COLO668 (cell line): Measurements from ENCODE around the gene PITPNB.

Experiments
- DNase-seq: peaks from one replicate; lab custom pipeline; 2025; ENCODE audit not compliant: unreplicated experiment; lab: John Stamatoyannopoulos, UW

The PITPNB gene

GRCh38 chr22:27863001-27863400, 56.1 kb downstream of the PITPNB start:
- no peak for DNase-seq

- no peak for DNase-seq
Observed at GRCh38 chr22:27859336-27859735, 59.7 kb downstream of the PITPNB start.

GRCh38 chr22:27858626-27859025, 60.4 kb downstream of the PITPNB start:
- DNase-seq = no peak

- no peak for DNase-seq
Observed at GRCh38 chr22:27857443-27857842, 61.6 kb downstream of the PITPNB start.

GRCh38 chr22:27856386-27856785, 62.7 kb downstream of the PITPNB start:
- no peak for DNase-seq

- no peak for DNase-seq
Observed at GRCh38 chr22:27853424-27853823, 65.6 kb downstream of the PITPNB start.

GRCh38 chr22:27851974-27852746, 66.9 kb downstream of the PITPNB start:
- no peak for DNase-seq

GRCh38 chr22:27850000-27850521, 69.0 kb downstream of the PITPNB start:
- DNase-seq = no peak

- DNase-seq = no peak
Observed at GRCh38 chr22:27848005-27848404, 71.1 kb downstream of the PITPNB start.

- DNase-seq = no peak
Observed at GRCh38 chr22:27846910-27847309, 72.1 kb downstream of the PITPNB start.

- no peak for DNase-seq
Observed at GRCh38 chr22:27846248-27846757, 72.8 kb downstream of the PITPNB start.

- no peak for DNase-seq
Observed at GRCh38 chr22:27845644-27846043, 73.4 kb downstream of the PITPNB start.

- DNase-seq = no peak
Observed at GRCh38 chr22:27844656-27845591, 74.1 kb downstream of the PITPNB start.

GRCh38 chr22:27844256-27844655, 74.8 kb downstream of the PITPNB start:
- no peak for DNase-seq

GRCh38 chr22:27843441-27843840, 75.6 kb downstream of the PITPNB start:
- DNase-seq = no peak

GRCh38 chr22:27842669-27843431, 76.2 kb downstream of the PITPNB start:
- DNase-seq = no peak

GRCh38 chr22:27842201-27842600, 76.9 kb downstream of the PITPNB start:
- DNase-seq = no peak

GRCh38 chr22:27840436-27840835, 78.6 kb downstream of the PITPNB start:
- no peak for DNase-seq

GRCh38 chr22:27839057-27839660, 79.9 kb downstream of the PITPNB start:
- no peak for DNase-seq

GRCh38 chr22:27836181-27836580, 82.9 kb downstream of the PITPNB start:
- no peak for DNase-seq
